Liver (tissue), 9 donors: Measurements from ENCODE around the gene RMND1. TPM values are rescaled to one million over a fixed set of nuclear protein-coding genes. Genes with fewer than 3 reads are reported as not detected.

Experiments used
- DNase-seq: peaks from one replicate; pipeline ENCODE4 v3.0.0-alpha.2; 2017; ENCODE audit warnings: low spot score
- H3K27ac ChIP-seq, 2 donors: one replicate each; pipeline ENCODE4 v1.7.0; 2013; ENCODE audit warnings: inconsistent platforms in 2 of 2, low read length in 2 of 2, control low read depth in 1 of 2, low read depth in 1 of 2, mild to moderate bottlenecking in 1 of 2
- H3K27me3 ChIP-seq, 4 donors: one replicate each; pipeline versions ENCODE4 v1.6.1 to v1.7.0; 2013; ENCODE audit warnings: low read length in 3 of 4, inconsistent platforms in 1 of 4, mild to moderate bottlenecking in 1 of 4, moderate library complexity in 1 of 4; ENCODE audit not compliant: control insufficient read depth in 4 of 4, insufficient read depth in 4 of 4
- H3K36me3 ChIP-seq, 4 donors: one replicate each; pipeline versions ENCODE4 v1.6.1 to v1.7.0; 2013; ENCODE audit warnings: low read length in 3 of 4, mild to moderate bottlenecking in 3 of 4, low read depth in 1 of 4, moderate library complexity in 1 of 4; ENCODE audit not compliant: control insufficient read depth in 4 of 4, insufficient read depth in 3 of 4
- H3K4me1 ChIP-seq, 4 donors: one replicate each; pipeline versions ENCODE4 v1.6.1 to v1.7.0; 2013; ENCODE audit warnings: low read length in 3 of 4, mild to moderate bottlenecking in 3 of 4, moderate library complexity in 1 of 4; ENCODE audit not compliant: control insufficient read depth in 4 of 4, insufficient read depth in 4 of 4
- H3K4me3 ChIP-seq, 3 donors: one replicate each; pipeline versions ENCODE4 v1.6.1 to v1.7.0; 2013; ENCODE audit warnings: low read length in 3 of 3, control low read depth in 1 of 3, low read depth in 1 of 3, mild to moderate bottlenecking in 1 of 3
- H3K9ac ChIP-seq, 2 donors: one replicate each; pipeline ENCODE4 v1.7.0; 2013; ENCODE audit warnings: low read length in 2 of 2, mild to moderate bottlenecking in 2 of 2, moderate library complexity in 2 of 2, control low read depth in 1 of 2, low read depth in 1 of 2
- H3K9me3 ChIP-seq, 4 donors: one replicate each; pipeline versions ENCODE4 v1.6.1 to v1.7.0; 2013; ENCODE audit warnings: low read length in 3 of 4; ENCODE audit not compliant: control insufficient read depth in 4 of 4
- ATF3 ChIP-seq: IDR thresholded peaks from 2 replicates; pipeline ENCODE4 v1.6.1; 2016; ENCODE audit warnings: antibody characterized with exemption
- EGR1 ChIP-seq, 2 donors: IDR thresholded peaks; 2 replicates each; pipeline ENCODE4 v1.6.1; 2016 to 2018; ENCODE audit warnings: antibody characterized with exemption in 2 of 2, low read depth in 2 of 2
- FOXA1 ChIP-seq: IDR thresholded peaks from 2 replicates; pipeline ENCODE4 v1.6.1; 2016; ENCODE audit warnings: antibody characterized with exemption
- FOXA2 ChIP-seq: IDR thresholded peaks from 2 replicates; pipeline ENCODE4 v1.6.1; 2016; ENCODE audit warnings: antibody characterized with exemption
- GABPA ChIP-seq, 2 donors: IDR thresholded peaks in 1 of 2; conservative IDR thresholded peaks in 1 of 2; 2 replicates each; pipeline ENCODE4 v1.6.1; 2016; ENCODE audit warnings: antibody characterized with exemption in 2 of 2, mild to moderate bottlenecking in 1 of 2, moderate library complexity in 1 of 2
- HNF4A ChIP-seq, 2 donors: conservative IDR thresholded peaks; 2 replicates each; pipeline ENCODE4 v1.6.1; 2016; ENCODE audit warnings: antibody characterized with exemption in 2 of 2, mild to moderate bottlenecking in 2 of 2
- HNF4G ChIP-seq: IDR thresholded peaks from 2 replicates; pipeline ENCODE4 v1.6.1; 2016; ENCODE audit warnings: antibody characterized with exemption
- JUND ChIP-seq, 2 donors: IDR thresholded peaks; 2 replicates each; pipeline ENCODE4 v1.6.1; 2016; ENCODE audit warnings: antibody characterized with exemption in 2 of 2
- MAX ChIP-seq: IDR thresholded peaks from 2 replicates; pipeline ENCODE4 v1.6.1; 2016; ENCODE audit warnings: antibody characterized with exemption
- NR2F2 ChIP-seq: IDR thresholded peaks from 2 replicates; pipeline ENCODE4 v1.6.1; 2016; ENCODE audit warnings: antibody characterized with exemption
- RAD21 ChIP-seq, 2 donors: IDR thresholded peaks; 2 replicates each; pipeline ENCODE4 v1.6.1; 2016; ENCODE audit warnings: antibody characterized with exemption in 2 of 2, mild to moderate bottlenecking in 2 of 2
- REST ChIP-seq: IDR thresholded peaks from 2 replicates; pipeline ENCODE4 v1.6.1; 2016; ENCODE audit warnings: antibody characterized with exemption, mild to moderate bottlenecking
- RXRA ChIP-seq, 2 donors: IDR thresholded peaks; 2 replicates each; pipeline ENCODE4 v1.6.1; 2017 to 2018; ENCODE audit warnings: antibody characterized with exemption in 2 of 2, mild to moderate bottlenecking in 1 of 2
- SP1 ChIP-seq: IDR thresholded peaks from 2 replicates; pipeline ENCODE4 v1.6.1; 2018; ENCODE audit warnings: antibody characterized with exemption, mild to moderate bottlenecking
- TAF1 ChIP-seq: conservative IDR thresholded peaks from 2 replicates; pipeline ENCODE4 v1.6.1; 2016; ENCODE audit warnings: antibody characterized with exemption, mild to moderate bottlenecking
- YY1 ChIP-seq: IDR thresholded peaks from 2 replicates; pipeline ENCODE4 v1.6.1; 2016; ENCODE audit warnings: antibody characterized with exemption, mild to moderate bottlenecking
- ZBTB33 ChIP-seq: IDR thresholded peaks from 2 replicates; pipeline ENCODE4 v1.6.1; 2016; ENCODE audit warnings: antibody characterized with exemption
- WGBS: extraction: QIAGEN DNeasy Blood & Tissue Kit; methylation state at CpG from one replicate; pipeline ENCODE4 v1.1.7; 2013; 5-methylcytosine and 5-hydroxymethylcytosine counted together
- polyA plus RNA-seq, 2 donors: library from polyadenylated mRNA; stranded (reverse) in 1 of 2; unstranded in 1 of 2; fragments of 200-250 nt in 1 of 2; fragments of >200 nt in 1 of 2; fragmentation: Nextera tagmentation in 1 of 2; extraction: Ambion mirVana in 1 of 2; gene quantifications; one replicate each; pipeline versions ENCODE4 v1.2.1 to v1.2.3, GENCODE V29; 2013 to 2015
- total RNA-seq, 2 donors: library from RNA; depleted of rRNA; stranded (reverse); fragments of >200 nt; gene quantifications; one replicate each; pipeline ENCODE4 v1.2.3, GENCODE V29; 2014
- TF ChIP-seq, protein P1 (sequence below): fragments of 150-350 bp; IDR thresholded peaks from 2 replicates; pipeline ENCODE4 v1.5.1; 2017; ENCODE audit warnings: improper control_type of control experiment, low read depth, low read length; ENCODE audit not compliant: missing input control
- donor health status: healthy.
- donor health status: healthy.
- donor health status: healthy.
- donor health status: healthy.
- donor health status: healthy.

The RMND1 gene
- total and polyA plus RNA-seq, 4 donors, result 13.2 to 22.6 (median 18.1) TPM

DNA sequence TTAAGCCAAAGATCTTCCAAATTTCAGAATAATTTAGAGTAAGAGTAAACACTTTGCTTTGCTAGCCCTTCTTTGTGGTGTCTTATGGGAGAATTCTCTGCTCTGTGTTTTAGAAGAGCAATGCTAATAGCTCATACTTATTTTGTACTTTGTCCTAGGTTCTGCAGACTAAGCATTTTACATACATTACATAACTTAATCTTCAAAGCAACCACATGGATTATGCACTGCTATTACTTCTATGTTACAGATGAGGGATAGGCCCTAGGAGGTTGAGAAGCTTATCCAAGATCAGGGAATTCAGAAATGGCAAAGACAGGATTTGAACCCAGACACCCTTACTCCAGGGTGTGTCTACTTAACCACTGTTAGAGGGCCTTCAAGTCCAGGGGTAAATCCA is 32.1 kb upstream of the RMND1 start:
- Histone ChIP-seq H3K27me3 (no peaks in the 10 kb centered on the region), H3K4me3 (no peak overlapping the region), H3K9me3 (no peaks in the 10 kb centered on the region), H3K27ac (no peak overlapping the region), H3K36me3 (no peaks in the 10 kb centered on the region), H3K4me1 (peaks cover 0 to 6% (median 3%) of the 10 kb centered on the region in 4 donors), H3K9ac (no peak overlapping the region)
- TF ChIP-seq HNF4A (conservative IDR thresholded peaks at IDR 0.05), result peak in 1 of 2 donors; percentile 14
- no peak for TF ChIP-seq FOXA2
- no peak for DNase-seq

GRCh38 chr6:151482290-151482689 is 30.4 kb upstream of the RMND1 start:
- Histone ChIP-seq H3K4me3 (no peak overlapping the region), H3K9ac (peak overlapping the region in 1 of 2 donors; percentile 20), H3K9me3 (no peaks in the 10 kb centered on the region), H3K36me3 (no peaks in the 10 kb centered on the region), H3K27ac (no peak overlapping the region), H3K27me3 (no peaks in the 10 kb centered on the region), H3K4me1 (peaks cover 0 to 6% (median 3%) of the 10 kb centered on the region in 4 donors)
- 57% methylated on average over 5 of the region's 5 CpGs for WGBS
- DNase-seq, result no peak
- TF ChIP-seq RAD21 (IDR thresholded peaks at IDR 0.05), result no peak
- TF ChIP-seq HNF4A (conservative IDR thresholded peaks at IDR 0.05), result no peak
- TF ChIP-seq EGR1 (IDR thresholded peaks at IDR 0.05; ENCODE audit: low read depth in 2 of 2), result no peak
- no peak for TF ChIP-seq RXRA (IDR thresholded peaks at IDR 0.05)

DNA sequence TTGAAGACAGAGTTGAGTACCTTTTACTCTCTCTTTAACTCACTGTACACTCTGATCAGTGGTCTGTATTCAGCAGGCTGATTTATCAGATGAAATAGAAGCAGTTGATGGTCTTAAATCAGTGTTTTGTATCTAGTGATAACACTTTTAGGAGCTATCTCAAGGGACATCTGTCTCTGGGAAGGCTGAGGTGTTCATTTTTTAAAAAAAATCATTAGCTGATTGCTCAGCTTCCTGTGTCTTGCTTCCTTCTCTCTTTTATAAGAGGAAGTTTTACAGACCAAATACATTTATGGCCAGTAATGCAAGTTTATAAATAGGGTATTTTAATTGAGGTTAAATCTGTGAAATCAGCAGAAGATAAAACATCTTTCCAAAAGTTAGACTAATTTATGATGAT is 29.9 kb upstream of the RMND1 start:
- H3K4me3 ChIP-seq, result no peak overlapping the region
- no peaks in the 10 kb centered on the region for H3K36me3 ChIP-seq
- no peak for DNase-seq
- H3K4me1 ChIP-seq, result peaks cover 0 to 6% (median 3%) of the 10 kb centered on the region in 4 donors
- H3K9ac ChIP-seq, result no peak overlapping the region
- TF ChIP-seq TAF1 (no peak), YY1 (no peak), HNF4A (conservative IDR thresholded peaks at IDR 0.05) (no peak), RAD21 (IDR thresholded peaks at IDR 0.05) (no peak), SP1 (no peak), FOXA2 (no peak), ZBTB33 (no peak), REST (no peak), FOXA1 (no peak), NR2F2 (no peak), GABPA (IDR thresholded peaks at IDR 0.05 in 1 of 2, conservative IDR thresholded peaks at IDR 0.05 in 1 of 2) (no peak), EGR1 (IDR thresholded peaks at IDR 0.05; ENCODE audit: low read depth in 2 of 2) (no peak), RXRA (IDR thresholded peaks at IDR 0.05) (no peak), HNF4G (no peak), ATF3 (no peak), MAX (no peak), JUND (IDR thresholded peaks at IDR 0.05) (no peak)
- TF ChIP-seq, protein P1, sequence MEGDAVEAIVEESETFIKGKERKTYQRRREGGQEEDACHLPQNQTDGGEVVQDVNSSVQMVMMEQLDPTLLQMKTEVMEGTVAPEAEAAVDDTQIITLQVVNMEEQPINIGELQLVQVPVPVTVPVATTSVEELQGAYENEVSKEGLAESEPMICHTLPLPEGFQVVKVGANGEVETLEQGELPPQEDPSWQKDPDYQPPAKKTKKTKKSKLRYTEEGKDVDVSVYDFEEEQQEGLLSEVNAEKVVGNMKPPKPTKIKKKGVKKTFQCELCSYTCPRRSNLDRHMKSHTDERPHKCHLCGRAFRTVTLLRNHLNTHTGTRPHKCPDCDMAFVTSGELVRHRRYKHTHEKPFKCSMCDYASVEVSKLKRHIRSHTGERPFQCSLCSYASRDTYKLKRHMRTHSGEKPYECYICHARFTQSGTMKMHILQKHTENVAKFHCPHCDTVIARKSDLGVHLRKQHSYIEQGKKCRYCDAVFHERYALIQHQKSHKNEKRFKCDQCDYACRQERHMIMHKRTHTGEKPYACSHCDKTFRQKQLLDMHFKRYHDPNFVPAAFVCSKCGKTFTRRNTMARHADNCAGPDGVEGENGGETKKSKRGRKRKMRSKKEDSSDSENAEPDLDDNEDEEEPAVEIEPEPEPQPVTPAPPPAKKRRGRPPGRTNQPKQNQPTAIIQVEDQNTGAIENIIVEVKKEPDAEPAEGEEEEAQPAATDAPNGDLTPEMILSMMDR, result no peak
- H3K27ac ChIP-seq, result peak overlapping the region in 1 of 2 donors; percentile 37
- H3K9me3 ChIP-seq, result no peaks in the 10 kb centered on the region
- no peaks in the 10 kb centered on the region for H3K27me3 ChIP-seq
